Neutrophil (primary cell): ENCODE results near the gene WIPF3.

Experiments used
- H3K27ac ChIP-seq: fragments of 200-600 bp; sonication (generic); 2 replicates; pipeline ENCODE4 v1.5.1; 2016; ENCODE audit warnings: mild to moderate bottlenecking, moderate library complexity
- H3K27me3 ChIP-seq: fragments of 200-600 bp; sonication (generic); 2 replicates; pipeline ENCODE4 v1.6.0; 2016; ENCODE audit warnings: mild to moderate bottlenecking
- H3K36me3 ChIP-seq: fragments of 200-600 bp; sonication (generic); 2 replicates; pipeline ENCODE4 v1.5.1; 2017
- H3K4me1 ChIP-seq, 2 experiments: fragments of 200-600 bp in 1 of 2; sonication (generic) in 1 of 2; 1 replicate in 1 of 2; 2 replicates in 1 of 2; pipeline versions ENCODE4 v1.5.1 to v1.6.1; 2013 to 2016; ENCODE audit warnings: low read depth in 1 of 2, low read length in 1 of 2, mild to moderate bottlenecking in 1 of 2, moderate library complexity in 1 of 2; ENCODE audit not compliant: control insufficient read depth in 1 of 2, insufficient read depth in 1 of 2
- H3K4me3 ChIP-seq, 2 experiments: fragments of 200-600 bp in 1 of 2; sonication (generic) in 1 of 2; 1 replicate in 1 of 2; 2 replicates in 1 of 2; pipeline ENCODE4 v1.5.1; 2013 to 2016; ENCODE audit warnings: low read depth in 1 of 2, low read length in 1 of 2, mild to moderate bottlenecking in 1 of 2, moderate library complexity in 1 of 2
- H3K9me3 ChIP-seq: fragments of 200-600 bp; sonication (generic); 2 replicates; pipeline ENCODE4 v1.5.1; 2016
- TF ChIP-seq, protein P1 (sequence below): fragments of 200-600 bp; sonication (generic); IDR thresholded peaks from 2 replicates; pipeline ENCODE4 v1.5.1; 2016; ENCODE audit warnings: antibody characterized with exemption

Gene WIPF3

DNA sequence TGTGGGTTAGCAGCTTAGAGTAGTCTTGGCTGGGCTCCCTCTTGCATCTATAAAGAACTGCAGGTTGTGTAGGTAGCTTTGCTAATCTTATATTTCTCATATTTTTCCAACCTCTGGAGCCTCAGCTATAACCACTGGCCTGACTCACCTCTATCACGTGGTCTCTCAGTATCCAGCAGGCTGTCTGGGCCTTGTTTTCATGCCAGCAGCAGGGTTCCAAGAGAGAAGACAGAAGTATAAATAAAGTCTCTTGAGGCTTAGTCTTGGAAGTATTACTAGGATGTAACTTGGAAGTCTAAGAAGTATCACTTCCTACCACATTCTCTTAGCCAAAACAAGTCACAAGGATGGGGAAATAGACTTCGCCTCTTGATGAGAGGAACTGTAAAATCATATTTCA, 73.3 kb downstream of the WIPF3 start:
- H3K4me3 ChIP-seq = no peak overlapping the region
- H3K4me1 ChIP-seq = no peaks in the 10 kb centered on the region
- no peaks in the 10 kb centered on the region for H3K9me3 ChIP-seq
- peaks cover 24% of the 10 kb centered on the region for H3K27me3 ChIP-seq
- TF ChIP-seq, protein P1, sequence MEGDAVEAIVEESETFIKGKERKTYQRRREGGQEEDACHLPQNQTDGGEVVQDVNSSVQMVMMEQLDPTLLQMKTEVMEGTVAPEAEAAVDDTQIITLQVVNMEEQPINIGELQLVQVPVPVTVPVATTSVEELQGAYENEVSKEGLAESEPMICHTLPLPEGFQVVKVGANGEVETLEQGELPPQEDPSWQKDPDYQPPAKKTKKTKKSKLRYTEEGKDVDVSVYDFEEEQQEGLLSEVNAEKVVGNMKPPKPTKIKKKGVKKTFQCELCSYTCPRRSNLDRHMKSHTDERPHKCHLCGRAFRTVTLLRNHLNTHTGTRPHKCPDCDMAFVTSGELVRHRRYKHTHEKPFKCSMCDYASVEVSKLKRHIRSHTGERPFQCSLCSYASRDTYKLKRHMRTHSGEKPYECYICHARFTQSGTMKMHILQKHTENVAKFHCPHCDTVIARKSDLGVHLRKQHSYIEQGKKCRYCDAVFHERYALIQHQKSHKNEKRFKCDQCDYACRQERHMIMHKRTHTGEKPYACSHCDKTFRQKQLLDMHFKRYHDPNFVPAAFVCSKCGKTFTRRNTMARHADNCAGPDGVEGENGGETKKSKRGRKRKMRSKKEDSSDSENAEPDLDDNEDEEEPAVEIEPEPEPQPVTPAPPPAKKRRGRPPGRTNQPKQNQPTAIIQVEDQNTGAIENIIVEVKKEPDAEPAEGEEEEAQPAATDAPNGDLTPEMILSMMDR = no peak
- H3K27ac ChIP-seq = no peak overlapping the region
- H3K36me3 ChIP-seq = no peaks in the 10 kb centered on the region

DNA sequence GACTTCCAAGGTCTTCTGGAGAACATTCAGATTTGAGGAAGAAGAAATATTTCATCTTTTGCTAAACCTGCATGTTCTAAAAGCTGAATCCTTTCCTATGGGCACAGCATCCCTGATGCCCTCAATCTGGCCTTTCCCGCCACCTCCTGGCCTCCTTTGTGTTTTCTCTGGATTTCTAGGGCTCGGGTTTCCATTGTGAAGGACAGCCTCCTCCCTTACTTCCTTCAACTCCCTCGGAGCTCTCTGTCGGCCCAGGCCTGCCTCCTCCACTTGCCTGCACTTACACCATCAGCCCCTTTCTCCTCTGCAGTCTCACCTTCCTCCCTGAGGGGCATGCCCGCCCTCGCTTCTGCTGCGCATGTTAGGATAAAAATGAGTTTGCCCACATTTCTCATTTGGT, 75.4 kb downstream of the WIPF3 start:
- H3K9me3 ChIP-seq = no peaks in the 10 kb centered on the region
- H3K27me3 ChIP-seq = peaks cover 35% of the 10 kb centered on the region
- TF ChIP-seq, protein P1 = no peak
- no peak overlapping the region for H3K27ac ChIP-seq
- H3K4me3 ChIP-seq = no peak overlapping the region
- no peaks in the 10 kb centered on the region for H3K4me1 ChIP-seq
- H3K36me3 ChIP-seq = no peaks in the 10 kb centered on the region

DNA sequence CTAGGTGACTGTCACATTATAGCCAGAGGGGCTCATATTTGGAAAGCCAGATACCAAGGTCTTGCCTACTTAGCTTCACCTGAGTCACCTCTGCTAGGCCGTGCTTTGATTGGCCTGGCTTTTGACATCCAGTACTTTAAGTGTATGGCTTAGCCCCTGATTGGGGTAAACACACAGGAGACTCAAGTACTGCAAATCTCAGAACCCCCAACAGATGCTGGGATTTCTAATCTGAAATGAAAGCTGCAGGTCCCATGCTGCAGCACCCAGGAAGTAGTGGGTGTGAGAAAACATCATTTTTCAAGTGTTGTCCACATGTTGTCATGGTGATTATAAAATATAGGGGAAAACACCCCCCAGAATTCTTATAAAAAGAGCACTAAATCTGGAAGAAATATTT, 76.2 kb downstream of the WIPF3 start:
- TF ChIP-seq, protein P1 = no peak
- Histone ChIP-seq H3K27ac (no peak overlapping the region), H3K36me3 (no peaks in the 10 kb centered on the region), H3K4me3 (no peak overlapping the region), H3K9me3 (no peaks in the 10 kb centered on the region), H3K27me3 (peaks cover 35% of the 10 kb centered on the region), H3K4me1 (no peaks in the 10 kb centered on the region)

DNA sequence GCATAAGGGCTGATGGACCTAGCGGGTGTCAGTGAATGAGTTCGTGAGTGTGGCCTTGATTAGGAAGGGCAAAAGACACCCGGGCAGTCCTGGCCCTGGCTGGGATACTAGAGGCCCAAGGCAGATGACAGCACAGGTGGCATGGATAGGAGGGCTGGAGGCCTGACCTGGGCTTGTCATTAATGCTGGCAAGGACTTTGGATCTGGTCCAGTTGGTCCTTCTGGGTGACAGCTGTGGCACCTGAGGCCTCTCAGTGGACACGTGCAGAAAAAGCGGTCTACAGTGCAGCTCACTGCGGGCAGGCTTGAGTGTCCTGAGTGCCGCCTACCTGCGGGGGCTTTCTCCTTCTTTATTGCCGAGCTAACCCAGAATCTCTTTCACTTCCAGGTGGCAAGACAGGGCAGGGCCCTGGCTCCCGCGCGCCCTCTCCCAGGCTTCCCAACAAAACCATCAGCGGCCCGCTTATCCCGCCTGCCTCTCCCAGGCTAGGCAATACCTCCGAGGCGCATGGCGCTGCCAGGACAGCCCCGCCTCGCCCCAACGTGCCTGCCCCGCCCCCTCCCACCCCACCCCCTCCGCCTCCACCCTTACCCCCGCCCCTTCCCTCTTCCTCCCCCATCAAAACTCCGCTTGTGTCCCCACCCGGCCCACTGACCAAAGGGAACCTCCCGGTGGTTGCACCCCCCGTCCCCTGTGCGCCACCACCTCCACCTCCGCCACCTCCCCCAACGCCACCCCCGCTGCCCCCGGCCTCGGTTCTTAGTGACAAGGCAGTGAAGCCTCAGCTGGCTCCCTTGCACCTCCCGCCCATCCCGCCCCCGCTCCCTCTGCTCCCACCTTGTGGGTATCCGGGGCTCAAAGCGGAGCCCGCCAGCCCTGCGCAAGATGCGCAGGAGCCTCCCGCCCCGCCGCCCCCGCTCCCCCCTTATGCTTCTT, 77.4 kb downstream of the WIPF3 start:
- no peaks in the 10 kb centered on the region for H3K9me3 ChIP-seq
- H3K4me3 ChIP-seq = no peak overlapping the region
- H3K4me1 ChIP-seq = no peaks in the 10 kb centered on the region
- H3K27ac ChIP-seq = no peak overlapping the region
- peaks cover 35% of the 10 kb centered on the region for H3K27me3 ChIP-seq
- H3K36me3 ChIP-seq = no peaks in the 10 kb centered on the region
- TF ChIP-seq, protein P1 = no peak

DNA sequence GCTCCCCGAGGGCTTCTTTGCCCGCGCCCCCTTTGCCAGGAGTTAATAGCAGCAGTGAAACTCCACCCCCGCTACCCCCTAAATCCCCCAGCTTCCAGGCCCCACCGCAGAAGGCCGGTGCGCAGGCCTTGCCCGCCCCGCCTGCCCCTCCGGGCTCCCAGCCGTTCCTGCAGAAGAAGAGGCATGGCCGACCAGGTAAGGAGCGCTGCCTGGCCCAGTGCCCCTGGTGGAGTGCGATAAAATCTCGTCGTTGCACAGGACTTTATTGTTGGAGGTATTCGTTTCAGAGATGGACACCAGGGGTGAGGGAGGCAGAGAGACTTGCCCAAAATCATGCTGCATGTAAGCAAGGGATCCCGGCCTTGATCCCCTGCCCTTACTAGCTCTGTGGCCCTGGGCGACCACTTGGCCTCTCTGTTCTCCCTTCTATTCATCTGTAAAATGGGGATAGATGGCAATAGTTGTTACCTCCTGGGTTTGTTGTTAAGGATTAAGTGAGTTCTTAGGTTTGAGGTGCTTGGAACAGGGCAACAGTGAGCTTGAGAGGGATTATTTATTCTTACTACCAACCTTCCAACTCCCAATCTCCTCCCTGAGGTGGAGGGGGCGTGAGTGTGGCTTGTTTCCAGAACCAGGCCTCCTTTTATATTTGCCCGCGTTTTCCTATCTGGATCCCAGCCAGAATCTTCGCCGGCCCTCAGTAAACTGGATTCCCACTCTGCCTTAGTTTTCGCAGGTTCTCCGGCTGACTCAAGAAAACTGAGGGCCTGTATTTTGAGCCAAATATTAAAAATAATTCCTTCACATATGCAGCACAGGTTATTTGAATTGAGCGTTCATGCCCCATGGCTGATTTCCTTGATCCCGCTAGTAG, 78.3 kb downstream of the WIPF3 start:
- TF ChIP-seq, protein P1 = no peak
- no peaks in the 10 kb centered on the region for H3K9me3 ChIP-seq
- H3K36me3 ChIP-seq = no peaks in the 10 kb centered on the region
- H3K4me1 ChIP-seq = no peaks in the 10 kb centered on the region
- H3K27ac ChIP-seq = no peak overlapping the region
- H3K27me3 ChIP-seq = peaks cover 35% of the 10 kb centered on the region
- H3K4me3 ChIP-seq = no peak overlapping the region
